ENCODE data around the gene ATG4B. TPM values are rescaled to one million over a fixed set of nuclear protein-coding genes. Genes with fewer than 3 reads are reported as not detected.

ATG4B gene
- total and polyA plus RNA-seq, 11 donors: 35.9 to 75.1 (median 48.3) TPM

DNA sequence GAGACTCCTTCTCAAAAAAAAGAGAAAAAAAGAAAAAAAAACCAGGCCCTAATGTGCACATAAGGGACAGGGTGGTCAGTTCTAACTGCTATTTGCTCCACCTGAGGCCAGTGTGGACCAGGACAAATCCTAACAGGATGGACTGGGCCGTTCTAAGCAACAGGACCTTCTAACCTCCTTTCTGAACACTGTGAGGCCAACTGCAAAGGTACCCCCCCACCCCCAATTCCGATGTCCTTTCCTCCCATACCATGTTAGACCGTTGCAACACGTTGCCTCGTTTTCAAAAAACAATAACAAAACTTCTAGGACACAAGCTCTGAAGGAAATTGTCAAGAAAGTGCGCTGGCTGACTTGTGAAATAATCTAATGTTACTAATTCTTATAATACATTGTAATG is 1.7 kb upstream of the ATG4B start:
- H3K9me3 ChIP-seq: peaks cover 0 to 4% (median 0%) of the 10 kb centered on the region in 12 donors
- intact Hi-C loops (cut with DNase I): loop anchor here in 3 of 10 donors (1.0 to 10.0 kb wide), 5 partner anchors 15 to 481 kb away; partner anchors contain the start of genes PPP1R7 (in 1 of the 3) and STK25 (in 1 of the 3)
- peak overlapping the region in 9 of 12 donors; percentile 77 to 100 (median 99) for H3K27ac ChIP-seq
- whole genome bisulfite sequencing, 4 donors: 16 to 33% (median 24%) methylated on average over 6 of the region's 6 CpGs
- H3K4me1 ChIP-seq: peaks cover 4 to 43% (median 36%) of the 10 kb centered on the region in 12 donors
- H3K4me3 ChIP-seq: peak overlapping the region; percentile 55 to 94 (median 88)
- DNase-seq (no peak), ATAC-seq (no peak)
- no peaks in the 10 kb centered on the region for H3K27me3 ChIP-seq
- TF ChIP-seq, protein P1, sequence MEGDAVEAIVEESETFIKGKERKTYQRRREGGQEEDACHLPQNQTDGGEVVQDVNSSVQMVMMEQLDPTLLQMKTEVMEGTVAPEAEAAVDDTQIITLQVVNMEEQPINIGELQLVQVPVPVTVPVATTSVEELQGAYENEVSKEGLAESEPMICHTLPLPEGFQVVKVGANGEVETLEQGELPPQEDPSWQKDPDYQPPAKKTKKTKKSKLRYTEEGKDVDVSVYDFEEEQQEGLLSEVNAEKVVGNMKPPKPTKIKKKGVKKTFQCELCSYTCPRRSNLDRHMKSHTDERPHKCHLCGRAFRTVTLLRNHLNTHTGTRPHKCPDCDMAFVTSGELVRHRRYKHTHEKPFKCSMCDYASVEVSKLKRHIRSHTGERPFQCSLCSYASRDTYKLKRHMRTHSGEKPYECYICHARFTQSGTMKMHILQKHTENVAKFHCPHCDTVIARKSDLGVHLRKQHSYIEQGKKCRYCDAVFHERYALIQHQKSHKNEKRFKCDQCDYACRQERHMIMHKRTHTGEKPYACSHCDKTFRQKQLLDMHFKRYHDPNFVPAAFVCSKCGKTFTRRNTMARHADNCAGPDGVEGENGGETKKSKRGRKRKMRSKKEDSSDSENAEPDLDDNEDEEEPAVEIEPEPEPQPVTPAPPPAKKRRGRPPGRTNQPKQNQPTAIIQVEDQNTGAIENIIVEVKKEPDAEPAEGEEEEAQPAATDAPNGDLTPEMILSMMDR (IDR thresholded peaks at IDR 0.05): no peak
- no peak for TF ChIP-seq POLR2A (IDR thresholded peaks at IDR 0.05)
- peaks cover 0 to 38% (median 32%) of the 10 kb centered on the region in 9 donors for H3K36me3 ChIP-seq

DNA sequence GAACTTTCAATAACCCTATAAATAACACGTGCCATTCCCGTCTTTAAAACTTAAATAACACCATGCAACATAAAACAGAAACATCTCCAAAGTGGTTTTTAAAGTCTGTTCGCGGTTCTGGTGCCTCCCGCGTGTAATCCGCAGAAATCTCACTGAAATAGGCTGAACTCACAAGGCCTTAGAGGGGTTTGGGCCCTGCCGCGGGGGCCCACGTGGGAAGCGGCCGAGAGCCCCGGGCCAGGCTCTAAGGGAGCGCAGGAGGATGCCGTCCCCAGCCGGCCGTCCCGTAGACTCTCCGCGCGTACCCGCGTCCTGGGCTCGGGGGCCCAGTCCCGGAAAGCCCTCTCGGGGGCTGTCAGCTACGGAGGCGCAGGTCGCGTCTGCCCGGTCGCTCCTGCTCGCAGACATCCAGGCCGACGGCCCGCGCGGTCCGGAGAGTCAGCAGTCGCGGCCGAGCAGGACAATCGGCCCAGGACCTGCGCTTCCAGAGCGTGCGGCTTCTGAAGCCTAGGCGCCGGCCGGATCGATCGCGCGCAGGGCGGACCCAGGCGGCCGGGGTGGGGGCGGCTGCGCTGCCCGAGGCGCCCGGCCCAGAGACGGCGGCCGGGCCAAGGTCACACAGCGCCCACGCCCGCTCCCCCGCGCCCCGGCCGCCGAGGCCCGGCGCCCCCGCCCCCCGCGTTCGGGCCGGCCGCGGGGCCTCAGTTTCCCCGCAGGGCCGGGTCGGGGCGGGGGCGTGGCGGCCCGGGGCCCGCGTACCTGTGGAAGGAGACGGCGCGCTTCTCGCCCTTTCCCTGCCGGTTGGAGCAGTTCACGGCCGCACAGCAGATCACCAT is 1.1 kb upstream of the ATG4B start:
- Histone ChIP-seq H3K4me3 (peak overlapping the region; percentile 55 to 94 (median 88)), H3K36me3 (peaks cover 0 to 31% (median 26%) of the 10 kb centered on the region in 9 donors), H3K4me1 (peaks cover 4 to 50% (median 38%) of the 10 kb centered on the region in 12 donors), H3K27ac (peak overlapping the region; percentile 96 to 100 (median 99)), H3K9me3 (peaks cover 0 to 4% (median 0%) of the 10 kb centered on the region in 12 donors), H3K27me3 (no peaks in the 10 kb centered on the region)
- intact Hi-C loops (cut with DNase I): loop anchor here in 3 of 10 donors (1.0 to 10.0 kb wide), 5 partner anchors 16 to 482 kb away; partner anchors contain the start of genes PPP1R7 (in 1 of the 3) and STK25 (in 1 of the 3)
- 0 to 1% (median 0%) methylated on average over 33 to 97 of the region's 97 CpGs for WGBS, 4 donors
- no peak for TF ChIP-seq POLR2A (IDR thresholded peaks at IDR 0.05)
- TF ChIP-seq, protein P1 (IDR thresholded peaks at IDR 0.05): no peak
- ATAC-seq (peak in 3 of 4 donors; percentile 26 to 37 (median 27)), DNase-seq (peak in 4 of 5 donors; percentile 40 to 74 (median 48))

DNA sequence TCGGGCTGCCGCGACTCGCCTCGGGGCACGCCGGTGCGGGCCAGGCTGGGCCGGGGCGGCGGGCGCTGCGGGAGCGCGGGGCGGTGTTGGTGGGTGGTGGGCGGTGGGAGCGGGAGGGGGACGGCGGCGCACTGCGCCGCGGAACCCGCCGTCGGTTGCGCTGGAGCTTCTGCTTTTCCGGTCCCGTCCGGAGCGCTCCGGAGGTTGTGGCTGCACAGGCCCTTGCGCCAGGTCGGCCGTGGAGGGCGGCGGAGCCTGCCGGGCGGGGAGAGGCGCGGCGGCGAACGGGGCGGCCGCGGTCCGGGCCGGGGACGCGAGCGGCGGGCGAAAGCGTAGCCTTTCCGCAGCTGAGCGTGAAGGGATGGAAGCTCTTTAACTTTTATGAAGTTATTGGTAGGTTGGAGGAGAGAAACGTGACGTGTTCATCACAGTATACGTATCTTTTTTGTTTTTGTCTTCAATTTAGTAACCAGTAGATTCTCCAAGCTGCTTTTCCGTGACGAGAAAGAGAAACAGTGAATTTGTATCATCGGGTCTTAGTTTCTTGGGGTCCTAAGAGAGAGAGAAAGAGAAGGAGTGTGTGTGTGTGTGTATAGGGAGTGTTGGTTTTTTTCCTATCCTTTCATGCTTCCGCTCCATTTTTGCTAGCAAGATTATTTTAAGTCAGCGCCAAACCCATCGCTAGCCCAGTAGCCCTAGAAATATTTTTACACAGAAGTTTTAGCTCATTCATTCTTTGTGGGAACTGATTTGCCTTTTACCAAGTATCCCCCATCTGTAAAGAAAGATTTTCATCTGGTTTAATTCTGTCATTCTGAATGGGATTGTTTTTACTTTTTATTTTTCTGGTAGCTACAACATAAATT is 535 bp downstream of the ATG4B start:
- H3K36me3 ChIP-seq: peaks cover 0 to 15% (median 10%) of the 10 kb centered on the region in 9 donors
- peaks cover 8 to 59% (median 47%) of the 10 kb centered on the region in 12 donors for H3K4me1 ChIP-seq
- ATAC-seq (no peak), DNase-seq (peak in 1 of 5 donors; percentile 43)
- TF ChIP-seq POLR2A (IDR thresholded peaks at IDR 0.05): no peak
- TF ChIP-seq, protein P1 (IDR thresholded peaks at IDR 0.05): no peak
- peaks cover 0 to 4% (median 0%) of the 10 kb centered on the region in 12 donors for H3K9me3 ChIP-seq
- peak overlapping the region; percentile 55 to 94 (median 88) for H3K4me3 ChIP-seq
- WGBS, 4 donors: 1 to 2% (median 1%) methylated on average over 22 to 67 of the region's 67 CpGs
- no peaks in the 10 kb centered on the region for H3K27me3 ChIP-seq
- intact Hi-C loops (cut with DNase I): loop anchor here in 2 of 10 donors (2.0 to 10.0 kb wide), 4 partner anchors 19 to 483 kb away; partner anchors contain the start of genes PPP1R7 (in 1 of the 2) and STK25 (in 1 of the 2)
- peak overlapping the region; percentile 96 to 100 (median 99) for H3K27ac ChIP-seq

Measured in heart left ventricle (tissue), 16 donors.